ENCODE measurements around the gene AMY1B.
"Not testable (repeated sequence)": the region's sequence is repeated elsewhere in the genome, so short reads cannot be mapped to it uniquely, and the experiment has no call there.

Gene AMY1B

GRCh38 chr1:103696110-103696509 is at the start of gene AMY1B:
Gene AMY1B (minus strand): TSS chr1:103696210. CDS start chr1:103695639, 571 bp downstream.
- not testable (repeated sequence) for DNase-seq

GRCh38 chr1:103745040-103745439 is 49.0 kb upstream of the AMY1B start:
- not testable (repeated sequence) for DNase-seq

- not testable (repeated sequence) for DNase-seq
Measured at GRCh38 chr1:103744449-103744848, 48.4 kb upstream of the AMY1B start.

GRCh38 chr1:103738031-103738430 is 42.0 kb upstream of the AMY1B start:
- not testable (repeated sequence) for DNase-seq

- DNase-seq: not testable (repeated sequence)
Measured at GRCh38 chr1:103735334-103735733, 39.3 kb upstream of the AMY1B start.

GRCh38 chr1:103721473-103721872 is 25.5 kb upstream of the AMY1B start:
- DNase-seq: not testable (repeated sequence)

GRCh38 chr1:103717404-103717803 is 21.4 kb upstream of the AMY1B start:
- DNase-seq: not testable (repeated sequence)

- DNase-seq: not testable (repeated sequence)
Measured at GRCh38 chr1:103710381-103710780, 14.4 kb upstream of the AMY1B start.

- not testable (repeated sequence) for DNase-seq
Measured at GRCh38 chr1:103707670-103708069, 11.7 kb upstream of the AMY1B start.

GRCh38 chr1:103701256-103701655 is 5.2 kb upstream of the AMY1B start:
- DNase-seq: not testable (repeated sequence)

GRCh38 chr1:103700669-103701068 is 4.7 kb upstream of the AMY1B start:
- DNase-seq: not testable (repeated sequence)

- DNase-seq: not testable (repeated sequence)
Measured at GRCh38 chr1:103697430-103697829, 1.4 kb upstream of the AMY1B start.

GRCh38 chr1:103676335-103676734 is 19.7 kb downstream of the AMY1B start:
- not testable (repeated sequence) for DNase-seq

- not testable (repeated sequence) for DNase-seq
Measured at GRCh38 chr1:103655460-103655859, 40.5 kb downstream of the AMY1B start, which contains the start of gene AMY1A. Gene AMY1A (plus strand): TSS chr1:103655760. CDS start chr1:103656331, 571 bp downstream.

GRCh38 chr1:103654133-103654532 is 41.9 kb downstream of the AMY1B start:
- DNase-seq: not testable (repeated sequence)

GRCh38 chr1:103650889-103651288 is 45.1 kb downstream of the AMY1B start:
- DNase-seq: not testable (repeated sequence)

- not testable (repeated sequence) for DNase-seq
Measured at GRCh38 chr1:103650305-103650704, 45.7 kb downstream of the AMY1B start.

- not testable (repeated sequence) for DNase-seq
Measured at GRCh38 chr1:103643908-103644307, 52.1 kb downstream of the AMY1B start.

- not testable (repeated sequence) for DNase-seq
Measured at GRCh38 chr1:103641194-103641593, 54.8 kb downstream of the AMY1B start.
